Choroid plexus epithelial cell (primary cell): ENCODE results near the gene ZRANB3.

Experiments used
- DNase-seq: peaks from one replicate; pipeline ENCODE4 v3.0.0-alpha.2; 2010; ENCODE audit warnings: low read depth
- H3K4me3 ChIP-seq: 2 replicates; pipeline ENCODE4 v1.5.1; 2011; ENCODE audit warnings: low read depth, mild to moderate bottlenecking, control low read depth, low read length, moderate library complexity
- CTCF ChIP-seq: conservative IDR thresholded peaks from 2 replicates; pipeline ENCODE4 v1.5.1; 2011; ENCODE audit warnings: low read depth, mild to moderate bottlenecking, control low read depth, inconsistent platforms, low read length, moderate library complexity

Gene ZRANB3

GRCh38 chr2:135335256-135335655 is 195.8 kb downstream of the ZRANB3 start:
- H3K4me3 ChIP-seq, result no peak overlapping the region
- no peak for TF ChIP-seq CTCF
- no peak for DNase-seq

GRCh38 chr2:135327146-135327545 is 203.9 kb downstream of the ZRANB3 start:
- TF ChIP-seq CTCF, result no peak
- no peak for DNase-seq
- H3K4me3 ChIP-seq, result no peak overlapping the region

GRCh38 chr2:135320465-135321355 is 210.3 kb downstream of the ZRANB3 start:
- DNase-seq, result no peak
- no peak overlapping the region for H3K4me3 ChIP-seq
- no peak for TF ChIP-seq CTCF

- no peak overlapping the region for H3K4me3 ChIP-seq
- TF ChIP-seq CTCF, result no peak
- no peak for DNase-seq
Measured at GRCh38 chr2:135318808-135319207, 212.2 kb downstream of the ZRANB3 start.

- DNase-seq, result no peak
- TF ChIP-seq CTCF, result no peak
- no peak overlapping the region for H3K4me3 ChIP-seq
Measured at GRCh38 chr2:135317375-135317774, 213.6 kb downstream of the ZRANB3 start.

- no peak for DNase-seq
- TF ChIP-seq CTCF, result no peak
Measured at GRCh38 chr2:135311962-135312361, 219.1 kb downstream of the ZRANB3 start.

GRCh38 chr2:135311268-135311667 is 219.8 kb downstream of the ZRANB3 start:
- no peak for DNase-seq
- no peak for TF ChIP-seq CTCF
- H3K4me3 ChIP-seq, result no peak overlapping the region

More at GRCh38 chr2:135311962-135312361, 219.1 kb downstream of the ZRANB3 start:
- H3K4me3 ChIP-seq, result no peak overlapping the region
